HUES6 (cell line): Measurements from ENCODE around the gene FRA10AC1.

Experiments
- H3K27ac ChIP-seq: 2 replicates; pipeline ENCODE4 v1.7.0; 2013; ENCODE audit warnings: low read depth, mild to moderate bottlenecking, low read length, inconsistent platforms
- H3K27me3 ChIP-seq: 2 replicates; pipeline ENCODE4 v1.6.1; 2013; ENCODE audit warnings: low read length; ENCODE audit not compliant: control insufficient read depth, insufficient read depth
- H3K36me3 ChIP-seq: 2 replicates; pipeline ENCODE4 v1.6.1; 2013; ENCODE audit warnings: low read length; ENCODE audit not compliant: control insufficient read depth, insufficient read depth
- H3K4me1 ChIP-seq: 2 replicates; pipeline ENCODE4 v1.6.1; 2013; ENCODE audit warnings: low read length; ENCODE audit not compliant: control insufficient read depth, insufficient read depth
- H3K4me3 ChIP-seq: 2 replicates; pipeline ENCODE4 v1.5.1; 2013; ENCODE audit warnings: low read depth, low read length
- H3K9ac ChIP-seq: one replicate; pipeline ENCODE4 v1.6.1; 2013; ENCODE audit warnings: mild to moderate bottlenecking, low read length
- H3K9me3 ChIP-seq: 2 replicates; pipeline ENCODE4 v1.6.1; 2013; ENCODE audit warnings: low read depth, low read length; ENCODE audit not compliant: control insufficient read depth, insufficient read depth

The FRA10AC1 gene

DNA sequence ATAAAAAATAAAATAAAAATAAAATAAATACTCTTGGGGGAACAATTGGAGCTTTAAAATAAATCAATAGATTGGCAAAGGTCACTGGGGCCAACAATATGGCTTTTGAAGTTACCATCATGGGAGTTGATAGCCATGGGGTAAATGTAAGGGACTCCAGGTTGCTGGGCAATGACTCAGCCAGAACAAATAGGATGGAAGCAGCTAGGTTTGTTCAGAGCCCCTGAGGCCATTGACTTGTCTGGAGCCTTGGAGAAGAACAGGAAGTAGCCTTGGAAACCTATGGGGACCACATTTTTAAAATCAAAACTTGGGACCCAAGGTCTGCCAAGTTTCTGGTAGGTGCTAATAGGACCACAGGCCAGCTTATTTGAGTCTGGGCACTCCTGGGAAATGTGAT lies 20.2 kb upstream of the FRA10AC1 start:
- H3K4me3 ChIP-seq: no peak overlapping the region
- H3K27me3 ChIP-seq: peaks cover 4% of the 10 kb centered on the region; the same call in 1 of the 2 replicates
- H3K36me3 ChIP-seq: no peaks in the 10 kb centered on the region

DNA sequence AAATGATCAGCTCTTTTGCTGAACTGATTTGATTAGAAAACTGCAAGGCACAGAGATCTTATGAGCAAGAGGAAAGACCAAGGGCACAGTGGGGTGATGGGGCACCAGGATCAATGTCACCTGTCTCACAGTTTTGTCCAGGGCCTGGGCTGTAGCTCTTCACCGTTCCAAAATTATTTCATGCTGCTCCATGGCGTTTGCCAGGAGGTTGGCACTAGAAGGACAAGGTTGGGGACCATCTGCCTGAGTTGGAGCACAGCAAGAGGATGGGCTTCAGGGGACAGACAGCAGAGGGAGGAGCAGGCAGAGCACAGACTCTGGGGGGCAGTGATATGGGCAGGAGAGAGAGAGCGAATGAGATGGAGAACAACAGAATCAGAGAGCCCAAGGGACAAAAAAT lies 17.5 kb upstream of the FRA10AC1 start:
- Histone ChIP-seq H3K4me3 (no peak overlapping the region), H3K9me3 (no peaks in the 10 kb centered on the region), H3K36me3 (no peaks in the 10 kb centered on the region)

More for the DNA sequence above, 20.2 kb upstream of the FRA10AC1 start:
- Histone ChIP-seq H3K9me3 (no peaks in the 10 kb centered on the region), H3K9ac (no peak overlapping the region), H3K27ac (no peak overlapping the region), H3K4me1 (peaks cover 15% of the 10 kb centered on the region)

DNA sequence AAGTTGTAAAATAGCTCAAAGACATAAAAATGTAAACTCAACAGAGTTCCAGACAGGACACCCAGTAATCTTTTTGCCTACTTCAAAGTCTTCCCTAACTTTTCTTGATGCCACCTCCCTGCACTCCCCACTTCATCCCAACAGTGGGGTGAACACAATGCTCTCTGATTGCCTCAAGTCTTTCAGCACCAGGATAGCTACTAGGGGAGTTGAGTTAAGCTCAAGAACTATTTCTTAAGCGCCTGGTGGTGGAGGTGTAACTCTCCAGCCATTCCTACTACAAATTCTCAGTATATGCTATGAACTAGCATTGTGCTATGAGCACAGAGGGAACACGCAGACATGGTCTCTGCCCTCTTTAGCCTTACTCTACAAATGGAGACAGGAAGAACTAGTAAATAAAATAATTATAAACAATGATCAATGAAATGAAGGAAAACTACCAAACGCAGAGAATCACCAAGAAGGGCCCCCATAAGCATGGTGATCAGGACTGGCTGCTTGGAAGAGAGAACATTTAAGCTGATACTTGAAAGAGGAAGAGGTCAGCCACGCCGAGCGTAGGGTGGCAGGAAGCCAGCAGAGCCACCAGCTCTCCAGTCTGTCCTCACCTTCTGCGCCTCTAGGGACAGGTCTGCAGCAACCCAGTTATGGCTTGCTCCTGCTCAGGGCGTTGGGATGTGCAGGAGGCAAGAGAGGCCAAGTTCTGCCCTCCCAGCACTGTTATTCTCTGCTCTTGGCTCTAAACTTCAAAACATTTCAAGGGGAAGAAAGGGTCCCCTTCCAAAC lies 16.7 kb upstream of the FRA10AC1 start:
- no peaks in the 10 kb centered on the region for H3K27me3 ChIP-seq
- no peaks in the 10 kb centered on the region for H3K36me3 ChIP-seq
- no peak overlapping the region for H3K27ac ChIP-seq
- H3K4me3 ChIP-seq: no peak overlapping the region; the same call in 1 of the 2 replicates
- H3K4me1 ChIP-seq: peaks cover 15% of the 10 kb centered on the region
- no peaks in the 10 kb centered on the region for H3K9me3 ChIP-seq
- H3K9ac ChIP-seq: no peak overlapping the region

More for the DNA sequence above, 17.5 kb upstream of the FRA10AC1 start:
- H3K27me3 ChIP-seq: no peaks in the 10 kb centered on the region
- no peak overlapping the region for H3K27ac ChIP-seq
- peaks cover 15% of the 10 kb centered on the region for H3K4me1 ChIP-seq
- H3K9ac ChIP-seq: no peak overlapping the region

DNA sequence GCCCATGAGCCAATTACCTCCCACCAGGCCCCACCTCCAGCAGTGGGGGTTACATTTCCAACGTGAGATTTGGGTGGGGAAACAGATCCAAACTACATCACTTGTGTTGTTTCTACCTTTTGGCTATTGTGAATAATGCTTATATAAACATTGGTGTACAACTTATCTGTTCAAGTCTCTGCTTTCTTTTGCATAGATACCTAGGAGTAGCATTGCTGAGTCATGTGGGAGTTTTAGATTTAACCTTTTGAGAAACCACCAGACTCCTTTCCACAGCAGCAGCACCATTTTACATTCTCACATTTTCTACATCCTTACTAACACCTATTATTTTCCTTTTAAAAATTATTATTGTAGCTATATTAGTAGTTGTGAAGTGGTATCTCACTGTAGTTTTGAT lies 14.4 kb upstream of the FRA10AC1 start:
- H3K27me3 ChIP-seq: no peaks in the 10 kb centered on the region
- H3K4me1 ChIP-seq: peaks cover 15% of the 10 kb centered on the region
- H3K36me3 ChIP-seq: no peaks in the 10 kb centered on the region
- no peak overlapping the region for H3K4me3 ChIP-seq
- H3K9me3 ChIP-seq: no peaks in the 10 kb centered on the region
- no peak overlapping the region for H3K27ac ChIP-seq
- no peak overlapping the region for H3K9ac ChIP-seq

DNA sequence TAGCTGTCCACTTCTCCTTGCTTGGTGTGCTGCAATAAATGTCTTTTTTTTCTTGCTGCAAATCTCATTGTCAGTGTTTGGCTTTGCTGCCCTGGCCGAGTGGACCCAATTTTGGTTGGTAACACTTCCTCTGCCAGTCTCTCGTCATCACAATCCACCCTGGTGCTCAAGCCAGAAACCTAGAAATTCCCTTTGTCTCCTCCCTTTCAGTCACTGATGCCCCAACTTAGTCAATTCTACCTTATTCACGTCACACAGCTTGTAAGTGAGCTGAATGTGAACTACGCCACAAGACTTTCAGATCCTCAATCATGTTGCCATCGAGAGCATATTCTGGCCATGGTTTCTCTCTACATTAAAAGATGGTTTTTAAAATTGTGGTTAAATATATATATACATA lies 13.0 kb upstream of the FRA10AC1 start:
- Histone ChIP-seq H3K4me1 (peaks cover 15% of the 10 kb centered on the region), H3K9me3 (no peaks in the 10 kb centered on the region), H3K4me3 (no peak overlapping the region), H3K9ac (no peak overlapping the region), H3K27ac (no peak overlapping the region), H3K36me3 (no peaks in the 10 kb centered on the region), H3K27me3 (no peaks in the 10 kb centered on the region)

DNA sequence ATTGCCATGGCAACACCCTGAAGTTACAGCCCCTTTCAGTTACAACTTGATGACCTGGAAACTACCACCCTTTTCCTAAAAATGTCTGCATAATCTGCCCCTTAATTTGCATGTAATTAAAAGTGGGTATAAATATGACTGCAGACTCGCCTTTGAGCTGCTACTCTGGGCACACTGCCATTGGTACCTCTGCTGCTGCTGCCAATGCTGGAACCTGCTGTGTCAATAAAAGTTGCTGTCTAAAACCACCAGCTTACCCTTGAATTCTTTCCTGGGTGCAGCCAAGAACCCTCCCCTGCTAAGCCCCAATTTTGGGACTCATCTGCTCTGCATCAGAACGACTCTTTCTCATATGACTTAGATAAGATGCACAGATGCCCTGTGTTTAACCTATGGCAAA lies 10.2 kb upstream of the FRA10AC1 start:
- Histone ChIP-seq H3K9me3 (no peaks in the 10 kb centered on the region), H3K27me3 (no peaks in the 10 kb centered on the region), H3K4me3 (no peak overlapping the region), H3K36me3 (no peaks in the 10 kb centered on the region), H3K27ac (no peak overlapping the region), H3K4me1 (no peaks in the 10 kb centered on the region), H3K9ac (no peak overlapping the region)

DNA sequence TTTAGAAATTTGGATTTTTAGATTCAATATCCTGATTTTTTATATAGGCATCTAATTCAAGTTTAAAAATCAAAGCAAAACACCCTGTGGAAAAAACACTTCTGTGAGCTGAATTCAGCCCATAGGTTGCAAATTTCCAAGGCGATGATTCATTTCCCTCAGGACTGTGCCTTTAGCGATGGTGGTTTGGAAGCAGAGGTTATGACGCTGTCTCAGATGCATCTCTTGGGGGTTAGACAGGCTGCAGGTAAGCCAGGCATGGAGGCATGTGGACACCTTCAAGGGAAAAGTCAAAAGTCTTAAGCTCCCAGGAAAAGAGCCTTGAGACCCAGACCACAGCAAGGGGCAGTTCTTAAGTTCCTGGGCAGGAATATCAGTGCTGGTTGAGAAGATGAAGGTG lies 9.5 kb upstream of the FRA10AC1 start:
- Histone ChIP-seq H3K4me1 (no peaks in the 10 kb centered on the region), H3K27ac (no peak overlapping the region), H3K4me3 (no peak overlapping the region), H3K36me3 (no peaks in the 10 kb centered on the region), H3K9ac (no peak overlapping the region), H3K27me3 (no peaks in the 10 kb centered on the region), H3K9me3 (no peaks in the 10 kb centered on the region)

DNA sequence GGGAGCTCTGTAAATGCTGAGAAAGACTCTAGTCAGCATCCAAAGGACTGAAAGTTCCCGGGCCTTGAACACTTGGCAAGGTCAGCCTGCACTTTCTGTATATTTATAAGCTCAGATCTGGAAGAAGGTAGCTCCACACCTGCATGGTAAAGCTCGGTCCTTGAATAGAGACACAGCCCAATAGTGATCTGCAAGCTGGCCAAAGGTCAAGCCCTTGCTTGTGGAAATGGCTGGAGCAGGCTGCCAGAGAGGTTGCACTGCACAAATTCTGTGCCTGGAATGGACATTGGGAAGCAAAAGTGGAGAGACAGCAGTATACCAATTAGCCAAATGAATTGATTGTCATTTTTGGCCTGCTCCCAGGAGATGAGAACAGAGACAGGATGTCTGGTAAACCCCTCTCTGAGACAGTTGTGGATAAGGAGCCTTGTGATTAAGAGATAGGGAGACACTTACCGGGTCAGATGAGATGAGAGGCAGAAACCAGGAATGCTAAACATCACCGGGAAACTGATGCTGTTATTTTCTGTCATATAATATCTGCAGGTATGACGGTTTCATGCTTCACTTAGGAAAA lies 8.0 kb upstream of the FRA10AC1 start:
- H3K27me3 ChIP-seq: no peaks in the 10 kb centered on the region
- no peak overlapping the region for H3K27ac ChIP-seq
- H3K9ac ChIP-seq: no peak overlapping the region
- no peaks in the 10 kb centered on the region for H3K4me1 ChIP-seq
- H3K36me3 ChIP-seq: no peaks in the 10 kb centered on the region
- no peak overlapping the region for H3K4me3 ChIP-seq
- no peaks in the 10 kb centered on the region for H3K9me3 ChIP-seq

DNA sequence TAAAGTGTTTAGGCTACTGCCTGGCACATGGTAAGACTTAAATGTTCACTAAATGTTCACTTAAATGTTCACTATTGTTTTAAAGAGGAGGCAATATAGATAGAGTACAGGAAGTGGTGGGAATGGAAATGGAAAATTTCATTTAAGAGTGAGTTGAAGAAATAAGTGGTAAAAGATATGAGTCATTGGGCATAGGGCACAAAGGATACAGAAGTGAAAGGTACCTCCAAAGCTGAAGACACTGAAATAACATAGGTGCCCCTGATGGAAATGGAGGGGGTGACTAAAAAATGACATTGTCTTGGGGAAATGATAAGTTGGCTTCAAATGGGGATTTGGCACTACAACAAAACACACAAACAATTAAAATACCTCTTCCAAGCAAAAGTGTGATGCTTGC lies 5.2 kb upstream of the FRA10AC1 start:
- H3K36me3 ChIP-seq: no peaks in the 10 kb centered on the region
- no peak overlapping the region for H3K9ac ChIP-seq

DNA sequence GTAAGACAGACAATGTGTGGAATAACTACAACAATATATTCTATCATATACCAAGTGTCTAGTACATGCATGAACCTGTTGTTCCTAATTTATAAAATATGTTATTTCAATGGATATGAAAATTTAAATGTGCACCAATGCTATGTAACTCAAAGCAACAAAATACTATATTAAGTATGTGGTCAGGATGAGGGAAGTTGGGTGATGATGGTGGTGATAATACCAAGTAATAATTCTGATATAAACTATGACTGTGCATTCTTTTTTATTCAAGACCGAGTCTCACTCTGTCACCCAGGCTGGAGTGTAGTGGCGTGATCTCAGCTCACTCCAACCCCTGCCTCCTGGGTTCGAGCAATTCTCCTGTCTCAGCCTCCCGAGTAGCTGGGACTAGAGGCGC lies 2.1 kb upstream of the FRA10AC1 start:
- Histone ChIP-seq H3K36me3 (peaks cover 2% of the 10 kb centered on the region), H3K27ac (no peak overlapping the region), H3K4me3 (no peak overlapping the region), H3K9ac (no peak overlapping the region), H3K9me3 (no peaks in the 10 kb centered on the region), H3K27me3 (no peaks in the 10 kb centered on the region), H3K4me1 (peaks cover 15% of the 10 kb centered on the region; the same call in 1 of the 2 replicates)

More for the DNA sequence above, 5.2 kb upstream of the FRA10AC1 start:
- H3K4me1 ChIP-seq: no peaks in the 10 kb centered on the region
- H3K4me3 ChIP-seq: no peak overlapping the region
- H3K9me3 ChIP-seq: no peaks in the 10 kb centered on the region
- H3K27me3 ChIP-seq: no peaks in the 10 kb centered on the region
- no peak overlapping the region for H3K27ac ChIP-seq

DNA sequence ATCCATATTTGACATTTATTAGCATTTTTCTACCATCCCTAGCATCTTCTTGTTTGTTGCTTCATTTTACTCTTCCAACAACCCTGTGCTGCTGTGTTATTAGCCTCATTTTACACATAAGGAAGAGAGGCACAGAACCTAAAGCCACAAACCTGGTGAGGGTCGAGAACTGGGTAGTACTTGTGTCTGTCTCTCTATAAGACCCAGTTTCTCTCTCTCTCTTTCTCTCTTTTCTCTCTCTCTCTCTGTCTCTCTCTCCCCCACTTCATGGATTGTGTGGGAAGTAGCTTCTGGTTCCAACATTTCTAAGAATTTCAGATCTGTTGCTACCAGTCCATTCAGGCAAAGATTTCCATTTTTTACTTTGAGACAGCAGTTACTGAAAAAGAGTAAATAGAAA lies 1.4 kb upstream of the FRA10AC1 start:
- no peak overlapping the region for H3K4me3 ChIP-seq
- no peaks in the 10 kb centered on the region for H3K9me3 ChIP-seq
- no peak overlapping the region for H3K9ac ChIP-seq
- no peaks in the 10 kb centered on the region for H3K27me3 ChIP-seq
- H3K4me1 ChIP-seq: peaks cover 15% of the 10 kb centered on the region; the same call in 1 of the 2 replicates
- H3K36me3 ChIP-seq: peaks cover 8% of the 10 kb centered on the region
- no peak overlapping the region for H3K27ac ChIP-seq
